ENCODE measurements around the gene CD244. TPM values are rescaled to one million over a fixed set of nuclear protein-coding genes. Genes with fewer than 3 reads are reported as not detected.
"Not testable (repeated sequence)": the region's sequence is repeated elsewhere in the genome, so short reads cannot be mapped to it uniquely, and the experiment has no call there.

The CD244 gene
- 0.39 TPM for total RNA-seq
- long read RNA-seq: 0 reads

DNA sequence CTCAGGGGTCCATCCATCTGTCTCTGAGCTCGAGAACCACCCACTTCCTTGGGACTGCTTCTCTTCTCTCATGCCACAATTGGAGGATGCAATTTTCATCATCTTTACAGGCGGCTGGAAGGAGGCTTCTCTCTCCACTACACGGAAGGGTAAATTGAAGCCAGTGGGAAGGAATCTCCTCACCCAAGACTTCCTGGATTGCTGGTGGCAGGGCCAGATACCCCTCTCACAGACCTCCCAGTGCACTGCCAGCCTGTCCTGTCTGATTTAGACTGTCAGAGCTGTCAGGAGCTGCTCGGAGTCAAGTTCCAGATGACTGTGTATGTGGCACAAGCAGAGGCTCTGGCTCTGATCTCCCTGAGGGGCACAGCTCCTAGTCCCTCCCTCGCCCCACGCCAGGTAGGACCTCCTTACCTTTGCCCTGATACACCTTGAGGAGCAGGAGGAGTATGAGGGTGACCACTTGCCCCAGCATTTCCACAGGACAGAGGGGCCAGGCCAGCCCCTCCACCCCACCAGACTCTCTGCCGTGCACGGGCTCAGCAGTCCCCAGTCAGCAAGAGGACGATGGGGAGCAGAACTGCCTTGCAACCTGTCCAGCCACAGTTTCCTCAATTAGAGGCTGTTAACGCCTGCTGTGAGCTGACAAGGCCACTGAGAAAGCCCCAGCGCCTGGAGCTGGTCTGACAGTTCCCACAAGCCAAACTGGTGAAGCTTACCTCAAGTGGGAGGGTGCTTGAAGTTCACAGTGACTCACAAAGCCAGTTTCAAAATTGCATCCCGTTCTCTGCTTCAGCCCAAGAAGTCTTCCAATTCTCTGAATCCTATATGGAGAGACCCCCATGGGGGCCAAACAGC lies at the start of gene CD244:
Gene CD244, minus strand, starts transcription at position 685 of the 858 bp plus-strand sequence. Its CDS starts 210 bp downstream, at position 475.
- DNase-seq (ENCODE audit: low spot score): no peak

- no peak for DNase-seq (ENCODE audit: low spot score)
Observed at GRCh38 chr1:160911925-160912324, 49.2 kb upstream of the CD244 start.

DNA sequence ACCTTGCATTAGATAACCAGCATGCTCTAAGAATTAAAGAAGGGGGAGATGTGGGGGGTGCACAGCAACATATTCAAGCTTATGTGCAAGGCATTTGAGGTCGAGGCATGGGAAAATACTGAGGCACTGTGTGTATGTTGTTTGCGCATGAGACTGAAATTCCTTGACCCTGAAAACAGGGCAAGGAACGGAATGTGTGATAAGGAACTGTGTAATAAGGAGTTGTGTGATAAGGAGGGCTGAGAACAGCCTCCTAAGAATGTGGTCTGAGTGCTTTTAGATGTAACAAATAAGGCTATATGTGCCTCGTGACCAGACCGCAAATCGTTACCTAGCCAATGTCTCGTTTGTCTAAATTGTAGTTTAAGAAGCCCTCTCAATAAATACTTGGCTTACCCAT lies 48.8 kb upstream of the CD244 start:
- no peak for DNase-seq (ENCODE audit: low spot score)

DNA sequence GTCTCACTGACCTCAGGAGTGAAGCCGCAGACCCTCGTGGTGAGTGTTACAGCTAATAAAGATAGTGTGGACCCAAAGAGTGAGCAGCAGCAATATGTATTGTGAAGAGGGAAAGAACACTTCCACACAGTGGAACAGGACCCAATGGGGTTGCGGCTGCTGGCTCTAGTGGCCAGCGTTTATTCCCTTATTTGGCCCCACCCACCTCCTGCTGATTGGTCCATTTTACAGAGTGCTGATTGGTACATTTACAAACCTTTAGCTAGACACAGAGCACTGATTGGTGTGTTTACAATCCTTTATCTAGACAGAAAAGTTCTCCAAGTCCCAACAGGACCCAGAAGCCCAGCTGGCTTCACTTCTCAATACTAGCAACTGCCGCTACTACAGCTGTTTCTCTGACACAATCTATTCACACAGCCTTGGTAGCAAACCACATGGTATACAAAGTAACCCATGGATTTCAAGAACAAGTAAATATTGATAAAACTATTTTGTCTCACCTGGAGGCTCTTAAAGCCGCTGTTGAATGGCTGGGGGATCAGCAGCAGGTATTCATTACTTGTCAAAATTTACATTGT lies 47.6 kb upstream of the CD244 start:
- DNase-seq (ENCODE audit: low spot score): no peak

- no peak for DNase-seq (ENCODE audit: low spot score)
Observed at GRCh38 chr1:160907976-160908375, 45.3 kb upstream of the CD244 start.

DNA sequence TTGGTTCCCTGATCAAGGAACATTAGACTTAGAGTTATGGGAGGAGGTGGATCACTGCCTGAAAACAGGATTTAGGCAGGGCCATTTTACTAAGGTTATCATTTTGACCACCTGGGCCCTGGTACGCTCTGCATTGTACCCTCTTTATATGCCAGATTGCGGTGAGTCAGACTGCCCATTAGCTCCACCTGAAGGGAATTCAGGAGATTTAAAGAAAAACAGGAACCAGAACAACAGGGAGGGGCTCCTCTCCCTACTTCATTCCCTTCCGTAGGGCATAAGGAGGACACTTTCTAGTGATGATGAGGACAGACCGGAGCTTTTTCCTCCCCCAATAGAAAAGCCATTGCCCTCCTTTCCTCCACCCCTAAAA lies 42.9 kb upstream of the CD244 start:
- DNase-seq (ENCODE audit: low spot score): no peak

DNA sequence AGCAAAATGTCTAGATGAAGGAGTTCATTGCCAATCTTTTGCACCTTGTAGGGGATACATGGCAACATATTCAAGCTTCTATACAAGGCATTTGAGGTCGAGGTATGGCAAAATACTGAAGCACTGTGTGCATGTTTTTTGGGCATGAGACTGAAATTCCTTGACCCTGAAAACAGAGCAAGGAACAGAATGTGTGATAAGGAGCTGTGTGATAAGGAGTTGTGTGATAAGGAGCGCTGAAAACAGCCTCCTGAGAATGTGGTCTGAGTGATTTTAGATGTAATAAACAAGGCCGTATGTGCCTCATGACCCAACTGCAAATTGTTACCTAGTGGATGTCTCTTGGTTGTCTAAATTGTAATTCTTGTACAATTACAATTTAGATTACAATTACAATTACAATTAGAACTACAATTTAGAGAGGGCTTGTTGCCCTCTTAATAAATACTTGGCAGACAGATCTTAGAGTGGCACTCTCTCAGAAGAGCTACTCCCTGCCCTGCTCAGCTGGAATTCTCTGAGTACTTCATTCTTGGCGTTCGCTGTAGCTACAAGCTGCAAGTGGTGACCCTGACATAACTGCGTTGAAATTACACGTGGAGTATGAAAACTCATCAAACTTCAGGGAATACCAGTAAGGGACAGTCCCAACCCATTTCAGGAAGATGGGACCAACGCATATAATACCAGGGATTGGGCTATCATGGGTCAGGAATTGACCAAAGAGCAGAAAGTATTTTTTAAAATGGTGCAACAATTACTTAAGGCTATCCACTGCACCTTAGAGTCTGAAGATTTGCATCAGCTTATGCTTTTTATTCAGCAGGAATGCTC lies 42.3 kb upstream of the CD244 start:
- DNase-seq (ENCODE audit: low spot score): no peak

DNA sequence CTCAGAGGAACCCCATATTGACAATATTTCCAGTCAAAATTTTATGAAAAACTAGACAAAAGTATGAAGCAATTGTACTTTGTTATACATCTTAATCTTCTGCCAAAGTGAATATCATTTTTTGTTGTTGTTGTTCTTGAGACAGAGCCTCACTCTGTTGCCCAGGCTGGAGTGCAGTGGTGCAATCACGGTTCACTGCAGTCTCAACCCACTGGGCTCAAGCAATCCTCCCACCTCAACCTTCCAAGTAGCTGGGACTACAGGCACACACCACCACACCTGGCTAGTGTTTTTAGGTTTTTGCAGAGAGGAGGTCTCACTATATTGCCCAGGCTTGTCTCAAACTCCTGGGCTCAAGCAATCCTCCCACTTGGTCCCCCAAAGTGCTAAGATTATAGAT lies 39.6 kb upstream of the CD244 start:
- not testable (repeated sequence) for DNase-seq (ENCODE audit: low spot score)

- DNase-seq (ENCODE audit: low spot score): no peak
Observed at GRCh38 chr1:160901768-160902167, 39.1 kb upstream of the CD244 start.

DNA sequence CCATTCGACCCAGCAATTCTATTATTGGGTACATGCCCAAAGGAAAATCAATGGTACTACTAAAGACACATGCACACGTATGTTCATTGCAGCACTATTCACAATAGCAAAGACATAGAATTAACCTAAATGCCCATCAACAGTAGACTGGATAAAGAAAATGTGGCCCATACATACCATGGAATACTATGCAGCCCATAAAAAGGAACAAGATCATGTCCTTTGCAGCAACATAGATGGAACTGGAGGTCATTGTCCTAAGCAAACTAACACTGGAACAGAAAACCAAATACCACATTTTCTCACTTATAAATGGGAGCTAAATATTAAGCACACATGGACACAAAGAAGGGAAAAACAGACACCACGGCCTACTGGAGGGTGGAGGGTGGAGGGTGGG lies 38.0 kb upstream of the CD244 start:
- not testable (repeated sequence) for DNase-seq (ENCODE audit: low spot score)

DNA sequence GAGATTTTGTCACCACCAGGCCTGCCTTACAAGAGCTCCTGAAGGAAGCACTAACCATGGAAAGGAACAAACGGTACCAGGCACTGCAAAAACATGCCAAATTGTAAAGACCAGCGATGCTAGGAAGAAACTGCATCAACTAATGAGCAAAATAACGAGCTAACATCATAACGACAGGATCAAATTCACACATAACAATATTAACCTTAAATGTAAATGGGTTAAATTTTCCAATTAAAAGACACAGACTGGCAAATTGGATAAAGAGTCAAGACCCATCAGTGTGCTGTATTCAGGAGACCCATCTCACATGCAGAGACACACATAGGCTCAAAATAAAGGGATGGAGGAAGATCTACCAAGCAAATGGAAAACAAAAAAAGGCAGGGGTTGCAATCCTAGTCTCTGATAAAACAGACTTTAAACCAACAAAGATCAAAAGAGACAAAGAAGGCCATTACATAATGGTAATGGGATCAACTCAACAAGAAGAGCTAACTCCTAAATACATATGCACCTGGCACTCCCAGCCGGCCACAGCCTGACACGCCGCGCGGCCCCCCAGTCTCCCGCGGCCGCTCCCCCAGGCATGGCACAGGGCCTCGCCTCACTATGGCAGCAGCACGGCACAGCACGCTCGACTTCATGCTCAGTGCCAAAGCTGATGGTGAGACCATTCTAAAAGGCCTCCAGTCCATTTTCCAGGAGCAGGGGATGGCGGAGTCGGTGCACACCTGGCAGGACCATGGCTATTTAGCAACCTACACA lies 31.9 kb upstream of the CD244 start:
- not testable (repeated sequence) for DNase-seq (ENCODE audit: low spot score)

GRCh38 chr1:160891474-160891873 lies 28.8 kb upstream of the CD244 start:
- no peak for DNase-seq (ENCODE audit: low spot score)

- no peak for DNase-seq (ENCODE audit: low spot score)
Observed at GRCh38 chr1:160888926-160889325, 26.2 kb upstream of the CD244 start.

GRCh38 chr1:160887071-160887470 lies 24.4 kb upstream of the CD244 start:
- DNase-seq (ENCODE audit: low spot score): no peak

DNA sequence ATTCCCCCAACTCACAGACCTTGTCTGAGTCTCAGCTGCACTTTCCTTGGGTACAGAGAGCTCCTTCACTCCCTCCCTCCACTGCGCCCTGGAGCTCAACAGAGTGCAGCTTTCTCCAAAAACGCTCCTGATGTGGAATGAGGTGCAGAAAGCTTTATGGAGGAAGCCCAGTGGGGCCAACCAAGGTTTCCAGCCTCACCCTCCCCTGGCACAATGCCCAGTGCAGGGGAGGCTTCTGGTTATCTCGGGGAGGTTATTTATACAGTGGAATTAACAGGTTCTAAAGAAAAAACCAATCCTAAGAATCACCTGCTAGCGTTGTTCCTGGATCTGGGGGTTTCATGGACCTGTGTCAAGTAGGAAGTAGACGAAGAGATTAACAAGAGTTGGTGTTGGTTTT lies 22.4 kb upstream of the CD244 start, which contains the start of gene ITLN1:
Gene ITLN1, minus strand, starts transcription at position 139 of the 400 bp plus-strand sequence. CDS start 303 bp downstream, outside the sequence.
- DNase-seq (ENCODE audit: low spot score): no peak

GRCh38 chr1:160884579-160884978 lies 21.9 kb upstream of the CD244 start:
- DNase-seq (ENCODE audit: low spot score): no peak

- no peak for DNase-seq (ENCODE audit: low spot score)
Observed at GRCh38 chr1:160883581-160884513, 21.2 kb upstream of the CD244 start.

GRCh38 chr1:160882582-160882981 lies 19.9 kb upstream of the CD244 start:
- DNase-seq (ENCODE audit: low spot score): no peak

GRCh38 chr1:160881264-160881663 lies 18.6 kb upstream of the CD244 start:
- DNase-seq (ENCODE audit: low spot score): not testable (repeated sequence)

DNA sequence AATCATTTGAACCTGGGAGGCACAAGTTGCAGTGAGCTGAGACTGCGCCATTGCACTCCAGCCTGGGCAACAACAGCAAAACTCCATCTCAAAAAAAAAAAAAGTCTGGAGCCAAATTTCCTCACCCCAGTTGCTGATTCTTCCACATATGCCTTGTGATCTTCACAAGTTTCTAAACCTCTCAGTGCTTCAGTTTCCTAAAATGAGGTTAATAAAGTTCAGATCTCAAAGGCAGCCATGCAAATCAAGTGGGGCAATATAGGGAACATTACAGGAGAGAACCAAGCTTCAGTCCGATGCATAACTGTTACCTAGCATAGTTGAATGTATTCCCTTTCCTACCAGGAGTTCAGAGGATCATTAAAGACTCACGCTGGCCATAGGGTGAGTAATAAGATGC lies 17.5 kb upstream of the CD244 start:
- no peak for DNase-seq (ENCODE audit: low spot score)

Measured in mesenteric fat pad (tissue), 1 donor.